Esophagus muscularis mucosa (tissue), 4 donors: ENCODE data around the gene MMP8. TPM values are rescaled to one million over a fixed set of nuclear protein-coding genes. Genes with fewer than 3 reads are reported as not detected.

Experiments
- DNase-seq: peaks from one replicate; pipeline ENCODE4 v3.0.0-alpha.2; 2017; ENCODE audit errors: extremely low spot score
- H3K27ac ChIP-seq, 4 donors: fragments of 200-600 bp; sonication (generic); replicated peaks in 1 of 4; 1 replicate in 3 of 4; 2 replicates in 1 of 4; pipeline ENCODE4 v1.5.1; 2016 to 2019; ENCODE audit warnings: mild to moderate bottlenecking in 1 of 4
- H3K27me3 ChIP-seq, 4 donors: fragments of 200-600 bp; sonication (generic); one replicate each; pipeline versions ENCODE4 v1.5.1 to v1.6.0; 2016 to 2019
- H3K36me3 ChIP-seq, 4 donors: fragments of 200-600 bp; sonication (generic); one replicate each; pipeline ENCODE4 v1.5.1; 2016 to 2019
- H3K4me1 ChIP-seq, 4 donors: fragments of 200-600 bp; sonication (generic); one replicate each; pipeline ENCODE4 v1.5.1; 2016 to 2019
- H3K4me3 ChIP-seq, 4 donors: fragments of 200-600 bp; sonication (generic); 1 replicate in 2 of 4; 2 replicates in 2 of 4; pipeline ENCODE4 v1.5.1; 2016 to 2019; ENCODE audit warnings: mild to moderate bottlenecking in 4 of 4, moderate library complexity in 1 of 4
- H3K9me3 ChIP-seq, 4 donors: fragments of 200-600 bp; sonication (generic); 1 replicate in 3 of 4; 2 replicates in 1 of 4; pipeline ENCODE4 v1.5.1; 2016 to 2019
- CTCF ChIP-seq, 3 experiments: fragments of 200-600 bp in 2 of 3; fragments of 450-650 bp in 1 of 3; sonication (generic) in 2 of 3; IDR thresholded peaks; one replicate each; pipeline ENCODE4 v1.5.1; 2017 to 2019; ENCODE audit warnings: antibody characterized with exemption in 3 of 3, mild to moderate bottlenecking in 2 of 3, moderate library complexity in 1 of 3
- EP300 ChIP-seq: sonication (generic); formaldehyde crosslinking; IDR thresholded peaks from one replicate; pipeline ENCODE4 v1.6.1; 2017; ENCODE audit warnings: antibody characterized with exemption
- POLR2A ChIP-seq: fragments of 450-650 bp; IDR thresholded peaks from one replicate; pipeline ENCODE4 v1.6.1; 2017; ENCODE audit warnings: antibody characterized with exemption, moderate library complexity, mild to moderate bottlenecking, low read depth
- POLR2AphosphoS5 ChIP-seq, 2 donors: sonication (generic); formaldehyde crosslinking; IDR thresholded peaks; one replicate each; pipeline ENCODE4 v1.6.1; 2017; ENCODE audit warnings: antibody characterized with exemption in 2 of 2
- WGBS: methylation state at CpG from one replicate; pipeline ENCODE4 v1.1.5; 2018; 5-methylcytosine and 5-hydroxymethylcytosine counted together
- intact Hi-C: fragments of 100-400 bp; cut with DNase I; formaldehyde crosslinking; loops from one replicate; pipeline ENCODE4 v1.15.1; 2023
- total RNA-seq, 4 donors: library from RNA; depleted of rRNA; stranded (reverse); fragments of >200 nt; gene quantifications; one replicate each; pipeline versions ENCODE4 v1.1.0 to v1.2.1, GENCODE V29; 2016

The MMP8 gene
- total RNA-seq, 4 donors from 2014 or later: 0.23 to 1.3 TPM; not detected in 2

GRCh38 chr11:102680945-102681344, 43.8 kb downstream of the MMP8 start:
- H3K27ac ChIP-seq: no peak overlapping the region
- intact Hi-C loops: no loop called here
- H3K9me3 ChIP-seq: no peaks in the 10 kb centered on the region
- H3K4me1 ChIP-seq: peaks cover 0 to 8% (median 3%) of the 10 kb centered on the region in 4 donors
- DNase-seq: peak; percentile 77
- TF ChIP-seq POLR2AphosphoS5 (IDR thresholded peaks at IDR 0.05) (no peak), POLR2A (no peak), EP300 (no peak), CTCF (IDR thresholded peaks at IDR 0.05) (no peak)
- H3K36me3 ChIP-seq: no peaks in the 10 kb centered on the region
- no peak overlapping the region for H3K4me3 ChIP-seq
- WGBS: 39% methylated on average over 1 of the region's 1 CpG
- no peaks in the 10 kb centered on the region for H3K27me3 ChIP-seq

- no peaks in the 10 kb centered on the region for H3K36me3 ChIP-seq
- TF ChIP-seq POLR2AphosphoS5 (IDR thresholded peaks at IDR 0.05) (no peak), EP300 (no peak), CTCF (IDR thresholded peaks at IDR 0.05) (no peak), POLR2A (no peak)
- intact Hi-C loops: no loop called here
- no peak overlapping the region for H3K27ac ChIP-seq
- peak; percentile 37 for DNase-seq
- 81% methylated on average over 2 of the region's 2 CpGs for WGBS
- peaks cover 0 to 1% (median 0%) of the 10 kb centered on the region in 4 donors for H3K4me1 ChIP-seq
- no peaks in the 10 kb centered on the region for H3K9me3 ChIP-seq
- H3K27me3 ChIP-seq: no peaks in the 10 kb centered on the region
- no peak overlapping the region for H3K4me3 ChIP-seq
Measured at GRCh38 chr11:102678022-102678421, 46.7 kb downstream of the MMP8 start.

- TF ChIP-seq EP300: no peak
- TF ChIP-seq POLR2AphosphoS5 (IDR thresholded peaks at IDR 0.05): no peak
- TF ChIP-seq CTCF (IDR thresholded peaks at IDR 0.05): no peak
- no peaks in the 10 kb centered on the region for H3K4me1 ChIP-seq
- H3K4me3 ChIP-seq: no peak overlapping the region
- no peaks in the 10 kb centered on the region for H3K27me3 ChIP-seq
- no peak for DNase-seq
- no peak overlapping the region for H3K27ac ChIP-seq
- WGBS: 91% methylated on average over 1 of the region's 2 CpGs
- intact Hi-C loops: no loop called here
- no peaks in the 10 kb centered on the region for H3K9me3 ChIP-seq
- no peaks in the 10 kb centered on the region for H3K36me3 ChIP-seq
Measured at GRCh38 chr11:102676084-102676483, 48.7 kb downstream of the MMP8 start.

- Histone ChIP-seq H3K4me3 (no peak overlapping the region), H3K27me3 (no peaks in the 10 kb centered on the region), H3K27ac (no peak overlapping the region), H3K9me3 (no peaks in the 10 kb centered on the region), H3K36me3 (no peaks in the 10 kb centered on the region), H3K4me1 (no peaks in the 10 kb centered on the region)
- WGBS: 79% methylated on average over 3 of the region's 3 CpGs
- TF ChIP-seq CTCF (IDR thresholded peaks at IDR 0.05): no peak
- no peak for TF ChIP-seq POLR2AphosphoS5 (IDR thresholded peaks at IDR 0.05)
- TF ChIP-seq EP300: no peak
- TF ChIP-seq POLR2A: no peak
- intact Hi-C loops: loop anchor here (5.0 to 10.0 kb wide), 2 partner anchors 327 to 375 kb away; no protein-coding TSS in a partner anchor
- DNase-seq: no peak
Measured at GRCh38 chr11:102669664-102670063, 55.1 kb downstream of the MMP8 start.

GRCh38 chr11:102666331-102666957, 58.3 kb downstream of the MMP8 start:
- no peaks in the 10 kb centered on the region for H3K36me3 ChIP-seq
- H3K27ac ChIP-seq: no peak overlapping the region
- no peak for DNase-seq
- H3K27me3 ChIP-seq: no peaks in the 10 kb centered on the region
- H3K4me1 ChIP-seq: no peaks in the 10 kb centered on the region
- TF ChIP-seq POLR2A (no peak), EP300 (no peak), CTCF (IDR thresholded peaks at IDR 0.05) (peak; percentile 63 to 81 (median 63))
- H3K4me3 ChIP-seq: no peak overlapping the region
- WGBS: 11% methylated on average over 4 of the region's 4 CpGs
- H3K9me3 ChIP-seq: no peaks in the 10 kb centered on the region
- intact Hi-C loops: loop anchor here (5.0 to 10.0 kb wide), 2 partner anchors 324 to 372 kb away; no protein-coding TSS in a partner anchor
